ENCODE data around the gene TEX2.
"Not testable (repeated sequence)": the region's sequence is repeated elsewhere in the genome, so short reads cannot be mapped to it uniquely, and the experiment has no call there.

Gene TEX2

DNA sequence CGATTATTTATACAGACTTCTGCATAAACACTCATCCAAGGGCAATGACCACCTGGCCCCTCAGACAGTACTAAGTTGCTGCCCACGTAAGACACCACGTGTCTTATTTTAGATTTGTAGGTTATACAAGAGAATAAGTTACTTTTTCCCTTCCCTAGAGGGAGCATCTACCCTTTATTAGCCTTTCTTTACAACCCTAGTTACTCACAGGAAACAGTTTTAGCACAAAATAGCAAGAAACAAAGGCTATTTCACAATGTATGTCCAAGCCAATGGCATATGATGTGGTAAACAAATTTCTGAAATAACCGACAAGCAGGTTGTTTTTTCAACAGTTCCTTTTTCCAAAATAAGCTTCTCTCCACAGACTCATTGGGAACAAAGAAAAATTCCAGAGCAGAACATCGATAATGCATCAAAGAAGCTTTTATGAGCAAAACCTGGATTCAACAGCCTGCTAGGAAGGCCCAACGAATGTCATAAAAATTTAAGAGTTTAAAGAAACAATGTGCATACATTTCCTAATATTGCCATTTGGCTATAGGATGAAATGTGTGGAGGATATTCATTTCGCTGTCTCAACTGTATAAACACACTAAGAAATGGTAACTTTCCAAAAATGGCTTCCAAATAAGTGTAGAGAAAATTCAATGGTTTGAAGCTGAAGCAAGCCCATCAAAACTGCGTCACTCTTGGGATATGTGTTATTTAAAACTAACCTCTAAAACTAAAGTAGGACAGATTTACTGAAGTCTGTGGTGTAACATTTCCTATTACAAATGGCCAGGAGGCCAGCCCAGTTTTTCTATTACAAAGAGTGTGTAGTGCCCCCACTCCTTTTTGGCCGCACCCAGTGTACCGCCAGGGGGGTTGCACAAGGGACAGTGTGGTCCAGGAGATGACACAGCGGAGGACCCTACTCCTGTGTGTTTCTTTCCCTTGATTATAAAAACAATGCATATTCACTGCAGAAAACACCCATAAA is 82.7 kb downstream of the TEX2 start:
- DNase-seq: no peak

DNA sequence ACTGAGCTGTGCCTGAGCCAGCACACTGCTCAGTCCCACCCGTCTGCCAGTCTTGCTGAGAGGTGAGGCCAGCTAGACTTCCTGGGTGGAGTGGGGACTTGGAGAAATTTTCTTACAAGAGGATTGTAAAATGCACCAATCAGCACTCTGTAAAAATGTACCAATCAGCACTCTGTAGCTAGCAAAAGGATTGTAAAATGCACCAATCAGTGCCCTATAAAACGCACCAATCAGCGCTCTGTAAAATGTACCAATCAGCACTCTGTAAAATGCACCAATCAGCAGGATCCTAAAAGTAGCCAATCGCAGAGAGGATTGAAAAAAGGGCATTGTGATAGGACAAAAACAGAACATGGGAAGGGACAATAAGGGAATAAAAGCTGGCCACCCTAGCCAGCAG is 84.0 kb downstream of the TEX2 start:
- not testable (repeated sequence) for DNase-seq

DNA sequence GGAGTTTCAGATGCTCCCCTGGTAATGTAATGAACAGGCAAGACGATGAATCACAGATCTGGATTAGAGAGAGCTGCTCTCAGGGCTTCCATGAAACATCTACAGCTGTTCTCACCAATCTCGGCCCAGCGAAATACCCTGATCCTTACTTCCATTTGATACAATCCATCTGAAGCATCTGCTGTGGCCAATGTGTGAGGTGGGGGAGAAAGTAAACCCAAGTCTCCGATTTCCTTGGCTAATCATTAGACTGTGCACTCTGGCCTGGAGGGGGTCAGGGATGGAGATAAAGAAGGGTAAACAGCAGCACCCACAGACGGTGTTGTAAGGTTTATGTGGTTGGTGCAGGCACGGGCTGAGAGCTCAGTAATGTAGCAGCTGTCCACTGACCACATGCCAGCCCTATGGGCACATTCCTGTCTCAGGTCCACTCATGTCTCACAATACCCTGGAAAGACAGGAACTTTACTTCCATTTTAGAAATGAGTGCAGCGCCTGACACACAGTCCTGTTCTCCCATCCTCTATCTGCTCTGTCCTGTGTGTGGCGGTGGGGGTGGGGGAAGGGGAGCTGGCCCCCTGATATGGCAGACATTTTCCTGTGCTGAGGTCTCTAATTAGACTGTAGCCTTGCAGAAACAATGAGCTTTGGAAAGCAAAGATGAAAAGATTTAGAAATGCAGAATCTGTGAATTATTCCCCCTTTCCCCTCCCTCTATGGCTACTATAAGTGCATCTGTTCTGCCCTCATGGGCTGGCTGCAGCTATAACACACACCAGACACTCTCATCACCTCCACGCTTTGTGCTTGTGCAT is 84.8 kb downstream of the TEX2 start:
- DNase-seq: no peak

DNA sequence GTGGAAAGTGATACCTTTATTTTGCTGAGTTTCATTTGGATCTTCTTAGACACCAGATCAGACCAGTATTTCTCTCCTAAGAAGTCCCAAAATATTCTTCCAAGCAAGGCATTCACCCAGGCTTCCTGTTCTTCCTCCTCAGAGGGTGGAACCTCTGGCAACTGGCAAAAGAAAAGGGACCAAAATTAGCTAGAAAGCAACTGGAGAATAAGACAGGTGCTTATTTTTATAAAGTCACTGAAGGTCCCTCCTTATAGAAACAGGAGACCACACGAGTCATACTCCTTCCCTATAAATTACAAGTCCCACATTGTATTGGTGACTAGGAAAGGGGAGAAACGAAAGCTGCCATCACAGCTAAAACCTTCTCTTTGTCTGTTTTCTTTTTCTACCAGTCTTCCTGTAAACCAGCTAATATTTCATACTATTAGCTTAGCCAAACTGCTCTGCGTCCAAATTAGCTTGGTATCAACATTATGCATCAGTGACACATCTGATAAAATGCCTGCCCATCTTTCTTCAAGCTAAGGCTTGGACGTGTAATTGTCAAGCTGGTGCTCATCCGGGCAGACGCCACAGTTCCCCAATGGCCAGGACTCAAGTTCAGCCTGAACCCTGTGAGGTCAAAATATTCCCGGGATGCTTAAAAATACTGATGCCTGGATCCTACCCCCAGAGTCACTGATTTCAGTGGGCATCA is 85.6 kb downstream of the TEX2 start:
- DNase-seq: no peak

DNA sequence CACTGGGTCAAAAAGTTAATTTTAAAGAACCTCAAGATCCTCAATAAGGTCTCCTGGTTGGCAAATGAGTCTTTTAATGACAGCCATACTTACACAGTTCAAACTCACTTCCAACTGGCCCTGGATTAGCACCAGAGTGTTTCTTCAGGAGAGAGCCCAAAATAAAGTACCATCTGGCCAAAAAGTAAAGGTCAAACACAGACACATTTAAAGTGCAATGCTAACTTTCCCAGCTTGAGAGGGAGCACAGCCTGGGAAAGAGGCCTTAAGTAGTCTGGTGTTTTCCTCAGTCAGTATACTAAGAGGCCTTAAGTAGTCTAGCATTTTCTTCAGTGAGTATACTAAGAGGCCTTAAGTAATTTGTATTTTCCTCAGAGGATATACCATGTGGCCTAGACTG is 86.5 kb downstream of the TEX2 start:
- no peak for DNase-seq

DNA sequence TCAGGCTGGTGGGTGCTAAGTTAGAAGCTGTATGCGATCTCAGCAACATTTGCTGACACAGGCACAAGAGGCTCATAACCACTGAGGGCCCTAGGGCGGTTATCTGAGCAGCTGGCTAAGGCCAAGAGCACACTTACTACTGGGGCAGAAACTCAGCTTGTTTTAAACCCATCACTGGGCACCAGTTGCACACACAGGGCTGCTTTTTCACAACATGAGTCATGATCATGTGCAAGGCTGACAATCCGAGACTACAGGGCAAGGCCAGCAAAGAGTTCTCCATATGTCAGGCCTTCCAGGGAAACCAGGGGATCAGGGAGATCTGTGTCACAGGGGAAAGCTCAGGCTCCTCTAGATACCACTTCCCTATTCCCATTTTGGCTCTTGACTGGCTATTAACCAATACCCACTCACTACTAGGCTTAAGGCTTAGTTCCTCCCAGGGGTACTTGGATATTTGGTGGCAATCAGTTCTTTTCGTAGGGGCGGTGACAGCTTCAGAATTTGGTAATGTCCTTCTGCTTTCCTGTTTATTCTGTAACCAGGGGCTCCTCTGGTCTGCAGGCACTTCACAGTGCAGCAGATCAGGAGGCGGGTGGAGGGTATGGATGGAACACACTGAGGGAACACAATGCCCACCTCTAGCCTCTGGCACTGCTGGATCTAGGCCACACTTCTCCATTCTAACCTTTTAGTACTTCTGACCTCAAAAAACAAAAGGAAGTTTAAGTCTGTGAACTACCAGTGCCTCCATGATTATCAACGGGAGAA is 88.2 kb downstream of the TEX2 start:
- DNase-seq: no peak

DNA sequence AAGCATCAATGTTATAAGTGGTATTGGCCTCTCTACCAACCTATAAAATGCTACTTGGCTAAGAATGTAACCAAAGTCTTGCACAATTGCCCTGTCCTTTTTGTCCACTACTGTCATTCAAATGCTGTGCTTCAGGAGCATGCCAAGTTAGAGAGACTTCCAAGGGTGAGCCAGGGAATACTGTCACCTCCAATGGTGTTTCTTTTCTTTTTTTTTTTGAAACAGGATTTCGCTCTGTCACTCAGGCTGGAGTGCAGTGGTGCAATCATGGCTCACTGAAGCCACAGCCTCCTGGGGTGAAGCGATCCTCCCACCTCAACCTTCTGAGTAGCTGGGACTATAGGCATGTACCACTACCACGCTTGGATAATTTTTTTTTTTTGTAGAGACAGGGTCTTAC is 89.4 kb downstream of the TEX2 start:
- no peak for DNase-seq

DNA sequence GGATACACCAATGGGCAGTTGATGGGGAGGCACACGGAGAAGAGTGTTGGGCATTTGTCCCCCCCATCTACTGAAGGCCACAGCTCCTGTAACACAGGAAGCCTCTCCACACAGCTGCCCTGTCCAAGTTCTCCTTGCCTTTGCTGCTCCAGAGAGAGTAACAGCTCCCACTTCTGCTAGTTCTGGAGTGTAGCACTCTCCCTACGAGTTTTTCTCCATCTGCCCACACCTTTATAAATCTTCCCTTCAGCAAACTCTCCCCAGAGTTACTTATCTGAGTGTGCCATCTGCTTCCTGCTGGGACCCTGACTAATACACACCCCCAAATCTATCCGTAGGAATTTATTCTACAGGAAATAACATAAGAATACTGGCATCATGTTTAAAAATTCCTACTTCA is 90.5 kb downstream of the TEX2 start:
- no peak for DNase-seq

DNA sequence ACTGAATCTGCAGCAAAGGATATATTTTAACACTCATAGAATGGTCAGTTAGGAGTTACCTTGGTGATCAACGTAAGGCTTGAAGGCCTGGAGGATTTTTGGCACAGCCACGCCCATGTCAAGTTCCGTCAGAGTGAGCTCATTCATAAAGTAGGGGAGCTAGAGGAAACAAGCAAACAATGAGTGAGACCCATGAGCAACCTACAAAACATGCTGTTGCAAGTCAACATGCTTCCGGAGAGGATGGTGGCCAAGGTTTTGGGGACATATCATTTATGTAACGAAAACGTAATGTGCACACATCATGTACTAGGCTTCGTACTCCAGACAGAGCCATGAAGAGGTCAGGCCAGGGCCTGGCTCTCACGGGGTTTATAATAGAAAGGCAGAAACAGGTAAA is 92.0 kb downstream of the TEX2 start:
- no peak for DNase-seq

DNA sequence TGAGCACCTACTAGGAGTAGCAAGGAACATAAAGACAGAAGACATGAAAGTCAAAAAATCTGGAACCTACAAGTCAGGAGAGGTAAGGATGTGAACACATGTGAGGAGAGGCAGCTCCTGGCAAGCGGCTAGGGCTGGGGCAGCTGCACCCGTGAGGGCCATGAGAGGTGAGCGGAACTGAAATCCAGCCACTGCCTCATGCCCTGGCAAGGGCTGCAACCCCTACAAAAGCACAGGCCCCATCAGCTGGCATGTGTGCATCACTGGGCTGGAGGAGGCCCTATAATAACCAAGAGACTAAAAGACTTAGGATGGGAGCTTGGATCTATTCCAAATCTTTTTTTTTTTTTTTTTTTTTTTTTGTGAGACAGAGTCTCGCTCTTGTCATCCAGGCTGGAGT is 92.8 kb downstream of the TEX2 start:
- DNase-seq: no peak

DNA sequence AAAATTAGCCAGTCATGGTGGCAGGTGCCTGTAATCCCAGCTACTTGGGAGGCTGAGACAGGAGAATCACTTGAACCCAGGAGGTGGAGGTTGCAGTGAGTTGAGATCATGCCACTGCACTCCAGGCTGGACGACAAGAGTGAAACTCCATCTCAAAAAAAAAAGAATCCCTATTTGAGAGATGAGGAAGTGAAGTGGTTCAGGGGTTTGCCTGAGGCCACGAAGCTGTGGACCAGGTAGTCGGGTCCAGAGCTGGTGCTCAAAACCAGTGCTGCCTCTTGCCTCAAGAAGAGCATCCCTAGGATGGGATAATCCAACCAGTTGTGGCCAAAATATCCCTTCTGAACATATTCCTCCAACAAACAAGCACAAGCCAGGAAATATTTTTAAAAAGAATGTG is 95.4 kb downstream of the TEX2 start:
- not testable (repeated sequence) for DNase-seq

DNA sequence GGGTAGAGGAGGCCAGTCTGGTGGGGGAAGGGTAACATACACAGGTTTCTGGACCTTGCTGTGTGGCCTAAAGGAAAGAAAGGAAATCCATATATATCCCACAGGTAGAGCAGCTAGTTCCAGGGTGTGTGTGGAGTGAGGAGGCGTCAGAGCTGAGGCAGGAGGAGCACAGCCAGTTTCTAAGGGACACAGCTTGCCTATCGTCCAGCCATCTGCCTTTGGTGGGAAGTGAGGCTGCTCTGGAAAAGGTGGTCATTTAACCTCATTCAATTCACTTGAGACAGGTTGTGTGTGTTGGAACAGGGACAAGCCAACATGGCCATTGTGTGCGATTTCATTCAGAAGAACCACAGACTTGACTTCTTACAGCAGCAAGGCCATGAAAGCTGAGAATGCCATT is 96.2 kb downstream of the TEX2 start:
- DNase-seq: no peak

DNA sequence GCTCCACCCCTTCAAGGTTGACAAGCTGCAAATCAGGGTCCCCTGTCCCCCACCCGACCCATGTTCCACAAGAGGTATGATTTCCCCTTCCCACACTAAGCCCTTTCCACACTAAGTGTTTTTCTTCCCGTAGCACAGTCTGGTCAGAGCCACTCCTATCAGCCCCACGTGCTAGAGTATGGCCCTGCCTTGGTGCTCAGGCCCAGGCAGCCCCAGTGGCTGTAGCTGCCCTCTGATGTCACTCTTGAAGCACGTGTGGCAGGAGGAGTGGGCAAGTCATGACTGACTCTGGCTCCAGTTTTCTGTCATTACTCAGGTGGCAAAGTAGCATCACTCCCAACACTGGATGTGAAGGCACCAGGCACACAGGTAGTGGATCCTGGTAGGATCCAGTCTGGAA is 97.7 kb downstream of the TEX2 start:
- no peak for DNase-seq

DNA sequence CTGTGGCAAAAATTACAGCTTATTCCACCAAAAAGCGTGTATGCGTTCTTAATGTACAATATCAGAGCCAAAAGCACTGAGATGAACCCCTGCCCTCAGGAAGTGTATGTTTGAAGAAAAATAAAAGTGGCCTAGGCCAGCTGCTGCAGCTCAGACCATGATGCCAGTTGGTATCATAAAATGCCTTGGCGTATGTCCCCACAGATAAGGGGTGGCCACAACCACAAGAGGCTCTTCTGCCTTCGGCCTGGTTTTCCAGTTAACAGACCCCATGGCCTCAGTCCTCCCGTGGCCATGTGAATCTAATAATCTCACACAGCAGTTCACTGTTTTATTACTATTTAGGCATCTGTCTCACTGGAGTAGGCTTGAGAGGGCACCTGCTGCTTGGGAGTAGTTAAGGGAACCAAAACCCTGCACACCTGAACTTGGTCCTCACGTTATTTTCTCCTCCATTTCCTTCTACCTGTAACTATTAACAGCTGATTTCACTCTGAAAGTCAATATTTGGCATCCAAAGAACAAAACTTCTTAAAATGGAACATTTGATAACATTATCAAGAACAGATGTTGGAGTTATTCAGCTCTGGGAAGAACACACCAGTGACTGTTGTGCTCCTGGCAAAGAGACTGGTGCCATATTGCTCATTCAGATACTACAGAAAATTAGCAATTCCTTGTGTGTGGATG is 98.3 kb downstream of the TEX2 start:
- DNase-seq: no peak

DNA sequence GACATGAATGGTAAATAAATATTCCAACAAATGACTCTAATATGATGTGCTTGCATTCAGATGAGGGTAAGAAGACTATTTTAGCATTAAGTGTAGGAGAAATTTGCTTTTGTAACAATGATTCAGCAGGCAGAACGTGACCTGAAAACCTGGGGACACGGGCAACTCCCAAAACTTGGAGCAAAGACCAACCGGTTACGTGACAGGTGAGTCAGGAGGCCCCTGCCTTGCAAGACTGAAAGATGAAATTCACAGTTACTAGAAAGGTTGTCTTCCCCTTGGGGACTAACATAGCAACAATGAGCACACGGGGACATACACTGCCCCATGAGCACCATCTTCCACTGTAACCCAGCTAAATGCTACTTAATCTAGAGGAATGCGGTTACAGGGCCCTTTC is 99.6 kb downstream of the TEX2 start:
- DNase-seq: no peak

DNA sequence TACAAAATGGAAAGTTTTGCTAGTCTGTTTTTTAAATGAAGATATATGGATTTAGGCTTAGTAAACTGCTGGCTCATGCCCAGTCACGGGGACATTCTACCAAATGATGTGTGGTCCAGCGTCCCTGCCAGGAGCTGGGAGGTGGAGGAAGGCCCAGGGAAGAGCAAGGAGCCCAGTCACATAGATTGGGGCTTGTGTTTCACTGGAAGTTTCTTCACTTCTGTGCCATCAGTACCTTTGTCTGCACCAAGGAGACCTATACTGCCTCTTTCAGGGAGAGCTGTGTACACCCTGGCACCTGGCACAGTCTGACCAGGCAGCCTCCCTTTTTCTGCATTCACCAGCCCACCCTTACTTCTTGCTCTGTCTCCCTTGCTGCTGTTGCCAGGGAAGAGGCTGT is 100.5 kb downstream of the TEX2 start:
- DNase-seq: no peak

DNA sequence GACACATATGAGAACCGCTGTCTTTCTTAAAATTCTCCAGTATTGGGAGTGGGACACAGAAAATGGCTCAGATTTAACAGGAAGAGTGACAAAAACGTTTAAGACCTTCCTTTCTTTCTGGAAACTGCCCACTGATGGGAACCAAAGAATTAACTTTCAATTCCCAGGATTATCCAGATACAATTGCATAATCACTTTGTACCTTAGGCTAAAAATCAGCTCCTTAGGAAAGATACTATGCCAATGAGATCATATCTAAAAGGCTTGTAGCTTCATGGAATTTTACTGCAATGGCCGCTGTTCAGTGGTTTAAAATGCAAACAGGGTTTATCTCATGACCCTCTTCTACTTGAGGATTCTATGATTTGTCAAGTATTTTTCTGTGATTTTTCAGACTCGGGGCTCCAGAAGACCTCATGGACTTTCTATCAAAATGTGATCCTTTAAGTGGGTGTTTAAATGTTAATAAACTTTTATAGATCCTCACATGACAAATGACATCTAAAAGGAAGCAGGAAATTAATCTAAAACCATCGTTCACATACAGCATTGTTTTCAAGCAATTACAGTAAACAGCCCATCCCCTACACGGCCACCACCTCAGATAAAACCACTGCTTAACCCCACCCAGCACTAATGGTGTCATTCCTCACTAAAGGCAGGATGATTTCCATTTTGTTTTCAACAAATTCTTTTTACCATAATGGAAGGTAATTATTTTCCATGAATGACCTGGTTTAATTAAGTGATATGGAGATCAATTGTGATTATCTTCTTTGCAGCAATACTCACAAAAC is 101.5 kb downstream of the TEX2 start:
- peak; percentile 29 for DNase-seq

DNA sequence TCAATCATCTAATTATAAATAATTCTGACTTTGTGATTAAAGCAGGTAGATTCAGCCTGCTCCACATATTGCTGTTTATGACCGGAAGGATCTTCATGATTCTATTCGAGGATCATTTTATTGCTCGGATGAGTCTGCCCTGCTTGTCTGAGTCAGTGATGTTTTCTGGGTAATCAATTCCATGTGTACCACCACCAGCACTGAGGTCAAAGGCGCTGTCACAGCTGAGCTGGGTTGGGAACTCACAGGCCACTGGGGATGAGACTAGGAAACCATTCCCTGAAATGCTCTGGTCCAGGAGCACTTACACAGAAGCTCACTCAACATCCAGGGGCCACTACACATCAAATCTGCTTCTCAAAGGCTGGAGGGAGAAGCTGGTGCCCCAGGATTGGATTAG is 102.7 kb downstream of the TEX2 start:
- DNase-seq: no peak

DNA sequence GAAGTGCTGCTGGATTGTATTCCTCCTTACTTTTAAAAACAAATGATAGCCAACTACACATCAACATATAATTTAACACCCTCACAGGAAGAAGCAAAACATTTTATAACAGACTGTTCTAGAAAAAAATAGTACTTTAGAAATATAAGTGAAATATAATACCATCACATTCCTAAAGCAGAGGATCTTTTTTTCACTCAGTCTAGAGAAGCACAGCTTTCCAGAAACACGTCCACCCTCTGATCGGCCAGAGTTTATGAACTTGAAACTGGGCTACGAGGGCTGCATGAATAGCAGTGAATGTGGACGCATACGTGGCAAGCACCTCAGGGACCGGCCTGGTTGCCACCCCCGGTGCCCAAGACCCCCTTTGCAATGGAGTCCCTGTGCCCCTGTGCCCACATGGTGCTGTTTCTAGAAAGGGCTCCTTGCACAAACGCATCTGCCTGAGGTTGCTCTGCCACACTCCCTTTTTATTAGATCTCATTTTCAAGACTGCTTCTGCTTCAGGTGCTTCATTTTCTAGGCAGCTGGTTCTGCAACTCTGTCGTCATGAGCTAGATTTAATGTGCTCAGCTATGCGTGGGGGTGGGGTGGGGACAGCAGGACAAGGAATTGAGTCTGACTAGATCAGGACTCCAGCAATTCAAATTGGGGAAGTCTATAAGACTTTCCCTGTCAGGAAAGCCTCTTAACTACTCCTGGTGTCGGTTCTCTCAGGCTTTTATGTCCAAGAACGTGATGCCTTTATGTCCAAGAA is 104.0 kb downstream of the TEX2 start:
- no peak for DNase-seq

DNA sequence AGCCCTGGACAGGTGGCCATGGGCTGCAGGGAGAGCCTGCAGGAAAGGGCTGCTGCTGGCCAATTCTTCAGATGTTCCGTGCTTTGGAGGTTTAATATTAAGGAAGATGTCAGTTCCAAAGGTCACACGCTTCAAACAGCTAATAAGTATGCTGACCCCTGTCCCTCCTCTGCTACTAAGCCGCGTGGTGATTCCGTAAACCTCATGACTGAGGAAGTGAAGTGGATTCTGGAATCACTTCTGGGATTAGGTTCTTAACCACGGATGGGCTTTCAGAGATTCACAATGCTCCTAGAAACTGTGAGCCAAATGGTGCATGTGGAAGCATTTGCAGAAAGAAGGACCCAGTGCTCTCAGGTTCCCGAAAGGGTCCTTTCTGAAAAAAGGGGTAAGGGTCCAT is 104.7 kb downstream of the TEX2 start:
- DNase-seq: no peak

All from NCI-H146 (cell line).